Mesodermal cell (in vitro differentiated cells): Measurements from ENCODE around the gene RAB11FIP4.

Source experiments
- H3K27ac ChIP-seq: 2 replicates; pipeline ENCODE4 v1.7.0; 2013; ENCODE audit warnings: mild to moderate bottlenecking, low read depth, low read length, moderate library complexity; ENCODE audit not compliant: severe bottlenecking
- H3K36me3 ChIP-seq: 2 replicates; pipeline ENCODE4 v1.7.1; 2013; ENCODE audit warnings: mild to moderate bottlenecking, low read length, moderate library complexity; ENCODE audit not compliant: control insufficient read depth, insufficient read depth
- H3K4me1 ChIP-seq: one replicate; pipeline ENCODE4 v1.7.1; 2013; ENCODE audit warnings: mild to moderate bottlenecking, low read length; ENCODE audit not compliant: insufficient read depth, control insufficient read depth, poor library complexity, severe bottlenecking
- H3K4me3 ChIP-seq: 2 replicates; pipeline ENCODE4 v1.7.0; 2013; ENCODE audit warnings: low read length, control low read depth, mild to moderate bottlenecking; ENCODE audit not compliant: insufficient read depth, poor library complexity, severe bottlenecking; ENCODE audit errors: extremely low read depth
- H3K9me3 ChIP-seq: 2 replicates; pipeline ENCODE4 v1.7.1; 2013; ENCODE audit warnings: mild to moderate bottlenecking, low read length, moderate library complexity; ENCODE audit not compliant: control insufficient read depth
- WGBS, 2 experiments: methylation state at CpG; one replicate each; pipeline ENCODE4 v1.1.5; 2013; ENCODE audit warnings: missing lambda C conversion rate in 2 of 2; ENCODE audit not compliant: insufficient coverage in 2 of 2; 5-methylcytosine and 5-hydroxymethylcytosine counted together

The RAB11FIP4 gene

DNA sequence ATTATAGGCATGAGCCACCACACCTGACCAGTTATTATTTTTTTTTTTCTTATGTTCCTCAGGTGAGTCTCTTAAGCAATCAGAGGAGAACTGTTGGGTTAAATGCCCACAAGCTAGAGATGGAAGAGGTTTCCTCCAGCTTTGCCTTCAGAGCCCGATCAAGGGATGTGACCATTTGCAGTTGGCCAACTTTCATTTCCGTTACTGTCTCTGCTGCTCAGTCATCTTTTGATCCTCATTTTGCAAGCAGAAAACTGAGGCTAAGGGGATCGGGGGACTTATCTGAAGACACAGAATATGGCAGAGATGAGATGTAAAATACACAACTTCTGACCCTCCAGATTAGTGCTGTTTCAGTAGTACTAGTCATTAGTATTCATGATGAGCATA is 188.8 kb downstream of the RAB11FIP4 start:
- Histone ChIP-seq H3K4me3 (no peak overlapping the region), H3K4me1 (peaks cover 2% of the 10 kb centered on the region), H3K9me3 (no peaks in the 10 kb centered on the region), H3K27ac (no peak overlapping the region), H3K36me3 (peaks cover 54% of the 10 kb centered on the region)
- 87 to 91% methylated on average over 2 to 3 of the region's 3 CpGs for WGBS, 2 experiments

DNA sequence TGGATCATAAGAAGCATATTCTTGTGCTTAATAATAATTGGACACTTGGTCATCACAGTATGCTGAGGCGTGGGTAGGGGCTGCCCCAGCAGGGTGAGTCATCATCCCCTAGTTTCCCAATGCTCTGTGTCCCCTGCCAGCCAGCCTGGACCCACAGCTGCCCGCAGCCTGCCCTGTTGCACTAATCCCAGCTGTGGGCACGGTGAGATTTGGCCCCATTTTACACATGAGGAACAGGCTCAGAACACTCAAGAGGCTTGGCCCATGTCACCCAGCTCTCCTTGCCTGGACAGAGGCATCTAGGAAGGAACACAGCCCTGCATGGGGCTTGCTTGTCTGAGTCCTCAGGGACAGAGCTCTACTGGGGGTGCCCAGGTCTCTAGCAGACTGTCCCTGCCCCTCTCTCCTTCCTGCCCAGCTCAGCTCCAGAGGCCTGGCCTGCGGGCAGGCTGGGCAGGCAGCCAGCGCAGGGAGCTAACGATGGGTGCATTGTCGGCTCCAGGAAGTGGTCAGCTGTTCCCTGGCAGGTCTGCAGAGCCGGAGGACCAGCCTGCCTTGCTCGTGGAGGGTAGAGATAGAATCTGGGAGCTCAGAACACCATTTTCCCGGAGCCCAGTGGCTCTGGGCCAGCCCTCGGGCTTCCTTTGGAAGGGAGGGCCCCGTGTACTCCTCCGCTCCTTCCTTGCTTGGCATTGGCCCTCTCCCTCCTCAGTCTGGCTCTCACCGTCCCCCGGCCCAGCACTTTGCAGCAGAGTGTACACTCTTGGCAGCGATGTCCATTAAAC is 189.4 kb downstream of the RAB11FIP4 start:
- Histone ChIP-seq H3K4me3 (no peak overlapping the region), H3K4me1 (peaks cover 2% of the 10 kb centered on the region), H3K27ac (peak overlapping the region; percentile 36), H3K36me3 (peaks cover 48% of the 10 kb centered on the region), H3K9me3 (no peaks in the 10 kb centered on the region)
- WGBS, 2 experiments, result 88 to 93% methylated on average over 13 to 15 of the region's 16 CpGs

DNA sequence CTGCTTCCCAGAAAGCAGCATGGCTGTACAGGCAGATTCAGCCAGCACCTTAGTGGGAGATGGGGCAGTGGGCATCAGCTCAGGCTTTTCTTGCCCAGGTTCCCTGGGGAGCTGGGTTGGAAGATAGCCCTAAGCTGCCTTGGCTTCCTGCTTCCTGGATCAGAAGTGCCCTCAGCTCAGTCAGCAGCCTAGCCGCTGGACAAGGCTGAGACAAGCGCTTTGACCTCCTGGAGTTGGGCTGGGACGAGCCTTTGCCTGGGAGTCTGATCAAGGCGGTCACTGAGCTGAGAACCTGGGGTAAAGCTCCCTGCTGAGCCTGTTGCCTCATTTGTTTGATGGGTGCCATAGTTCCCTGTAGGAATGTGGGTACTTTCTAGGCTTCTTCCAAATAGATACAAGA is 190.0 kb downstream of the RAB11FIP4 start:
- H3K4me3 ChIP-seq, result no peak overlapping the region
- peaks cover 44% of the 10 kb centered on the region for H3K36me3 ChIP-seq
- 84 to 87% methylated on average over 4 of the region's 4 CpGs for WGBS, 2 experiments
- no peaks in the 10 kb centered on the region for H3K9me3 ChIP-seq
- peak overlapping the region; percentile 36 for H3K27ac ChIP-seq
- peaks cover 2% of the 10 kb centered on the region for H3K4me1 ChIP-seq

DNA sequence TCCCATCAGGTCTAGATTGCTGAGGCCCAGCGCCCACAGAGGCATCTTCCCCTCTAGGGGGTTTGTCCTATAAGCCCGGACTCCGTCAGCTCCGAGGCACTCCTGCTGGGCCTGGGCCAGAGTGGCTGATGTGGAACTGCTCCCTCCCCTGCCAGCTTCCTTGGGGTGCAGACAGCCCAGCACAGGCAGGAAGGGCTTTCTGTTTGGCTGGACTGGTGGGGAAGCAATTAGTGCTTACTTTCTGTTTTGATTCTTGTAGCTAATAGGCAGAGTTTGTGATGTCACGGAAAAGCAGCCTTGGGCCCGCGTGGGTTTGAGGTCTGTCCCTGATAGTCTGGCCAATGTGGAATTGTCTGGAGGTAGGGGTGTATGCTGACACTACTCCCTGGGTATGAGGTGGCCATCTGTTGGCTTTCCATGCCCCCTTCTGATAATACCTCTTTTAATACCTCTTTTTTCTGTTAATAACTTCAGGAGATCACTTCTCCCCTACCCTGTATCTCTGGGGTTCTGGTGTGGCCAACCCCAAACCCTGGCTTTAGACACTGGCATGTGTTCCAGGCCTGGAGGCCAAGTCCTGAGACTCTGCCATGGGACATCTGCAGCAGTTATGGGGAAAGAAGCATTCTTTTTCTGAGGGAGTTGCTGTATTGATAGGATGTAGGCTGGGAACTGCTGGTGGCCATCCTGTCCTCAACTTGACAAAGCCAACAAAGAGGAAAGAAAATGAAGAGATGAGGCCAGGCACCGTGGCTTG is 190.9 kb downstream of the RAB11FIP4 start:
- H3K4me3 ChIP-seq, result no peak overlapping the region
- no peaks in the 10 kb centered on the region for H3K9me3 ChIP-seq
- peaks cover 2% of the 10 kb centered on the region for H3K4me1 ChIP-seq
- WGBS, 2 experiments, result 90 to 97% methylated on average over 7 of the region's 8 CpGs
- no peak overlapping the region for H3K27ac ChIP-seq
- peaks cover 40% of the 10 kb centered on the region for H3K36me3 ChIP-seq

DNA sequence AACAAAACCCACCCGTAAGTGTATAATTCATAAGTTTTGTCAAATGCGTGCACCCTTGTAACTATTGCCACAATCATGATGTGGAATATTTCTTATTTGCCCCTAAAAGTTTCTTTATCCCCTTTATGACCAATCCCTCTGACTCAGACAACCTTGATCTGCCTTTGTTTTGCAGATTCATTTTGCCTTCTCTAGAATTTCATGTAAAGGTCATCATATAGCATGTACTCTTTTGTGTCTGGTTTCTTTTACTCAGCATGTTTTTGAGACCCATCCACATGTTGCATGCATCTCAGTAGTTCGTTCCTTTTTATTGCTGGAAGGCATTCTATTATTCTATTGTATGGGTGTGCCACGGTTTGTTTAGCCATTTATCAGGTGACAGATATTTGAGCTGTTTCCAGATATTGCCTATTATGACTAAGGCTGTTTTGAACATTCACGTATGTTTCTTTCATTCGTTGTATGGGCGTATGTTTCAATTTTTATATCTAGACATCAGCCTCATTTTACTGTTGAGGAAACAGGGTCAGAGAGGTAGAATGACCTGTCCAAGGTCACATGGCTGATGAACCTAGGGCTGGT is 192.4 kb downstream of the RAB11FIP4 start:
- 87 to 92% methylated on average over 4 to 5 of the region's 7 CpGs for WGBS, 2 experiments
- H3K27ac ChIP-seq, result no peak overlapping the region
- H3K4me3 ChIP-seq, result no peak overlapping the region
- peaks cover 32% of the 10 kb centered on the region for H3K36me3 ChIP-seq
- H3K4me1 ChIP-seq, result peaks cover 2% of the 10 kb centered on the region
- H3K9me3 ChIP-seq, result no peaks in the 10 kb centered on the region

DNA sequence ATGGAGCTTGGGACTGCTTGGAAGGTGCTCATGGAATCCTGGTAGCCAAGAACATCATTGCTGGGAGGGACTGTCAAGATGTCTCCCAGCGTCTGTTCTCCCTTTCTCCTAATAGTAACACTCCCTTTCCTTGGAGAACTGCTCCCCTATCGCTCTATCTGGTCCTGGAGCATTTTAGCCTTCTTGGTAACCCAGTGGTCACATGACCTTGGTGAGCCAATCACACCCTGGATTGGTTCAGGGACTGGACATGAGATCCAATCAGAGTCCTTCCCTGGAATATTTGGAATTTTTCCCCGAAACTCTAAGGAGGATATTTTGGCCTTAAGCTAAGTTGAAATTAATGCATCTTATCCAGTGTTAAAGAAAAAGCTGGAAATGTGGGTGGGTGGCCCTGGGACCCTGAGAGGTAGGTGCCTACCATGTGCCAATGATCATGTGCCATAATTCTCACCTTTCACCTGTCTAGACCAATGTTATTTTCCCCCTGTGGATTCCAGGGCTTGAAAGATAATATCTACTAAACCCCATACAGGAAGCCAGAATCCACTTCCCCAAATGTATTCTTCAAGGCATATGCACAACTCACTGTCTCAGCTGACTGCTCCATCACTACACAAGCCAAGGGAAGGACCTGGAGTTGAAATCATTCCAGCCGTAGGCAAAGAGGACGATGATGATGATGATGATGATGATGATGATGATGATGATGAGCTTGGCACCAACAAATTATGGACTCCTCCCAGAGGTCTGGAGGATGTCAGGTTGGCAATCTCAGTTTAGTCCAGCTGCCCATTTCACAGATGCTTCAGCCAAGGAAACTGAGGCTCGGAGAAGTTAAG is 193.2 kb downstream of the RAB11FIP4 start:
- H3K9me3 ChIP-seq, result no peaks in the 10 kb centered on the region
- no peaks in the 10 kb centered on the region for H3K4me1 ChIP-seq
- H3K4me3 ChIP-seq, result no peak overlapping the region
- no peak overlapping the region for H3K27ac ChIP-seq
- 90 to 96% methylated on average over 4 to 6 of the region's 6 CpGs for WGBS, 2 experiments
- peaks cover 28% of the 10 kb centered on the region for H3K36me3 ChIP-seq

DNA sequence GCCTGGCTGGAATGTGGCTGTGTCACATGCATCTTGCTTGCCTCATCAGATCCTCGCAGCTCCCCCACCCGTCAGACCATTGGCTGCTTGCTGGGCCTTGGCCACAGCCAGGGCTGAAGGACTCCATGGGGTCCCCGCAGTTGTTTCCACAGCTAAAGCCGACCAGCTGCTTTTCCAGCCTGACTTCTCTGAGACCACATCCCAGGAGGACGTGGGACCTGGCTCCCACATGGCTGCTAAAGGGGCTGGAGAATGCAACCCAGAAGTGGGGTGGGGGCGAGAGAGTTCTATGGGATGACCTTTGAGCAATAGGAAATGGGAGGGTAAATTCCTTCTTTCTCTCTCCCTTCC is 193.8 kb downstream of the RAB11FIP4 start:
- H3K9me3 ChIP-seq, result no peaks in the 10 kb centered on the region
- no peaks in the 10 kb centered on the region for H3K4me1 ChIP-seq
- H3K36me3 ChIP-seq, result peaks cover 24% of the 10 kb centered on the region
- H3K27ac ChIP-seq, result no peak overlapping the region
- no peak overlapping the region for H3K4me3 ChIP-seq
- 95 to 100% methylated on average over 4 to 5 of the region's 6 CpGs for WGBS, 2 experiments

DNA sequence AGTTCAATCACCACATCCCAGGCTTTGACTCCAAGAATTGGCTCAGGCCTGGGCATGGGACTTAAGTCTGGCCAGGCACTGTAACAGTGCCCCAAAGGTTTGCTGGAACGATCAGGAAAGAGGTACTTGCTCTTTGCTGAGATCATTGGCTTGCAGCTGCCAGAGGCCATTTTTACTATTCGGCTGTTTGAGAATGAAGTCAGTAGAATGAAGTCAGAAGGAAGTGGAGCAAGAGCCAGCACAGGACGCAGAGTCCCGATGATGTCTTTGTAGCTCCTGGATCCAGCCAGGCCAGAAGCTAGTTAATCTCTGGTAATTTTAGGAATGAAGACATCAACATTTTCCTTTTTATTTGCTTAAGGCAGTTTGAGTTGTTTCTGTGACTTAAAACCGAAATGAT is 195.5 kb downstream of the RAB11FIP4 start:
- Histone ChIP-seq H3K27ac (no peak overlapping the region), H3K9me3 (no peaks in the 10 kb centered on the region), H3K36me3 (peaks cover 24% of the 10 kb centered on the region), H3K4me1 (no peaks in the 10 kb centered on the region), H3K4me3 (no peak overlapping the region)
- 88 to 91% methylated on average over 3 to 5 of the region's 5 CpGs for WGBS, 2 experiments

DNA sequence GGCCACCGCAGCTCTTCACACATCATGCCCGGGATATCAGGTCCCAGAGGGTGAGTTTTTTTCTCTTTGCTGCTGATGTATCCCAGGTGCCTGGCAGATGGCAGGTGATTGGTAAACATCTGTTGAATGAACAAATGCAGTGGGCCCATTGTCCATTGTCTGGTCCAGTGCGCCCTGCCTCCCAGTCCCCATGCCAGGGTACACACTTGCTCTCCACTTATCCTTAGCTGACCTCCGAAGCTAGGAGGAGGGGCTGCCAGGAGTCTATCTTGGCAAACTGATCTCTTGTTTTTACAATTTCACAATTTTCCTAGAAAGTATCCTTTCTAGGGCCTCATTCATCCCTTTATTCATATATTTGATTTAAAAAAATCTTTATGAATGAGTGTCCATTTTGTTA is 196.0 kb downstream of the RAB11FIP4 start:
- Histone ChIP-seq H3K9me3 (no peaks in the 10 kb centered on the region), H3K27ac (no peak overlapping the region), H3K36me3 (peaks cover 20% of the 10 kb centered on the region), H3K4me1 (no peaks in the 10 kb centered on the region), H3K4me3 (no peak overlapping the region)
- WGBS, 2 experiments, result 96 to 98% methylated on average over 4 of the region's 4 CpGs
